HepG2 (cell line): ENCODE results near the gene MASP2. TPM values are rescaled to one million over a fixed set of nuclear protein-coding genes. Genes with fewer than 3 reads are reported as not detected.

ENCODE experiments used
- BRF2 ChIP-seq: sonication (generic); formaldehyde crosslinking; IDR thresholded peaks from 2 replicates; pipeline ENCODE4 v1.8.1; 2022; ENCODE audit warnings: mild to moderate bottlenecking, missing genetic modification reagents
- CBX5 ChIP-seq: sonication (generic); formaldehyde crosslinking; IDR thresholded peaks from 2 replicates; pipeline ENCODE4 v1.4.0; 2020; ENCODE audit warnings: missing genetic modification reagents, borderline replicate concordance
- ISL2 ChIP-seq: sonication (generic); formaldehyde crosslinking; IDR thresholded peaks from 2 replicates; pipeline ENCODE4 v1.5.0; 2020; ENCODE audit warnings: missing genetic modification reagents
- REPIN1 ChIP-seq: sonication (generic); formaldehyde crosslinking; IDR thresholded peaks from 2 replicates; pipeline ENCODE4 v1.8.0; 2022; ENCODE audit warnings: missing genetic modification reagents, low read depth, mild to moderate bottlenecking, borderline replicate concordance
- SRSF4 ChIP-seq: fragments of 200-400 bp; formaldehyde crosslinking; IDR thresholded peaks from one replicate; pipeline ENCODE4 v1.6.1; 2018; ENCODE audit warnings: mild to moderate bottlenecking, low read depth, low read length, moderate library complexity; ENCODE audit not compliant: poor library complexity, severe bottlenecking
- U2AF1 ChIP-seq: fragments of 200-400 bp; formaldehyde crosslinking; optimal IDR thresholded peaks from 2 replicates; pipeline ENCODE3; 2017; ENCODE audit warnings: mild to moderate bottlenecking, low read depth, low read length
- ZFAT ChIP-seq: sonication (generic); formaldehyde crosslinking; conservative IDR thresholded peaks from 2 replicates; pipeline ENCODE4 v1.8.1; 2023; ENCODE audit warnings: missing genetic modification reagents, inconsistent platforms
- ZNF232 ChIP-seq: sonication (generic); formaldehyde crosslinking; IDR thresholded peaks from 2 replicates; pipeline ENCODE4 v1.4.0; 2020; ENCODE audit warnings: missing genetic modification reagents, borderline replicate concordance
- ZNF350 ChIP-seq: sonication (generic); formaldehyde crosslinking; IDR thresholded peaks from 2 replicates; pipeline ENCODE4 v1.4.0; 2020; ENCODE audit warnings: mild to moderate bottlenecking, low read depth, missing genetic modification reagents, borderline replicate concordance
- ZNF567 ChIP-seq: sonication (generic); formaldehyde crosslinking; IDR thresholded peaks from 2 replicates; pipeline ENCODE4 v1.8.1; 2023; ENCODE audit warnings: mild to moderate bottlenecking, missing genetic modification reagents, borderline replicate concordance
- ZNF572 ChIP-seq: sonication (generic); formaldehyde crosslinking; IDR thresholded peaks from 2 replicates; pipeline ENCODE4 v1.5.1; 2020; ENCODE audit warnings: mild to moderate bottlenecking, missing genetic modification reagents
- polyA plus RNA-seq, 8 experiments: library from polyadenylated mRNA; depleted of rRNA in 3 of 8; stranded (reverse) in 7 of 8; unstranded in 1 of 8; fragments of >200 nt; fragmentation: Illumina TruSeq in 4 of 8; extraction: Trizol in 4 of 8; gene quantifications; 2 replicates each; pipeline versions ENCODE4 v1.2.1 to v1.2.3, GENCODE V29; 2011 to 2016; ENCODE audit warnings: low read depth in 4 of 8, missing spikeins in 1 of 8, mixed read lengths in 1 of 8; ENCODE audit not compliant: insufficient read depth in 1 of 8
- total RNA-seq, 5 experiments: library from RNA; depleted of rRNA; stranded (reverse); fragments of >200 nt; fragmentation: Illumina TruSeq; extraction: Trizol; gene quantifications; 2 replicates each; pipeline ENCODE4 v1.2.3, GENCODE V29; 2016; ENCODE audit warnings: low read depth in 1 of 5
- TF ChIP-seq, protein P1 (sequence below): IDR thresholded peaks from 2 replicates; pipeline ENCODE4 v1.4.0; 2020; ENCODE audit warnings: mild to moderate bottlenecking, missing genetic modification reagents
- TF ChIP-seq, protein P2 (sequence below): sonication (generic); formaldehyde crosslinking; IDR thresholded peaks from 2 replicates; pipeline ENCODE4 v1.9.0; 2022; ENCODE audit warnings: missing genetic modification reagents, mild to moderate bottlenecking, borderline replicate concordance
- TF ChIP-seq, protein P3 (sequence below): sonication (generic); formaldehyde crosslinking; IDR thresholded peaks from 2 replicates; pipeline ENCODE4 v1.4.0; 2020; ENCODE audit warnings: missing genetic modification reagents, borderline replicate concordance
- TF ChIP-seq, protein P4 (sequence below): IDR thresholded peaks from 2 replicates; pipeline ENCODE4 v1.6.1; 2018; ENCODE audit warnings: missing genetic modification reagents
- TF ChIP-seq, protein P5 (sequence below): sonication (generic); formaldehyde crosslinking; IDR thresholded peaks from 2 replicates; pipeline ENCODE4 v1.5.1; 2020; ENCODE audit warnings: missing genetic modification reagents, mild to moderate bottlenecking, borderline replicate concordance

The MASP2 gene
- total and polyA plus RNA-seq, 2 of the 13 experiments (the other 11 are each of a cell fraction or from before 2014, with no cell fraction given) = 7.1 to 11.8 TPM

GRCh38 chr1:10979483-10979920 lies 67.5 kb downstream of the MASP2 start (continued):
- TF ChIP-seq, protein P1, sequence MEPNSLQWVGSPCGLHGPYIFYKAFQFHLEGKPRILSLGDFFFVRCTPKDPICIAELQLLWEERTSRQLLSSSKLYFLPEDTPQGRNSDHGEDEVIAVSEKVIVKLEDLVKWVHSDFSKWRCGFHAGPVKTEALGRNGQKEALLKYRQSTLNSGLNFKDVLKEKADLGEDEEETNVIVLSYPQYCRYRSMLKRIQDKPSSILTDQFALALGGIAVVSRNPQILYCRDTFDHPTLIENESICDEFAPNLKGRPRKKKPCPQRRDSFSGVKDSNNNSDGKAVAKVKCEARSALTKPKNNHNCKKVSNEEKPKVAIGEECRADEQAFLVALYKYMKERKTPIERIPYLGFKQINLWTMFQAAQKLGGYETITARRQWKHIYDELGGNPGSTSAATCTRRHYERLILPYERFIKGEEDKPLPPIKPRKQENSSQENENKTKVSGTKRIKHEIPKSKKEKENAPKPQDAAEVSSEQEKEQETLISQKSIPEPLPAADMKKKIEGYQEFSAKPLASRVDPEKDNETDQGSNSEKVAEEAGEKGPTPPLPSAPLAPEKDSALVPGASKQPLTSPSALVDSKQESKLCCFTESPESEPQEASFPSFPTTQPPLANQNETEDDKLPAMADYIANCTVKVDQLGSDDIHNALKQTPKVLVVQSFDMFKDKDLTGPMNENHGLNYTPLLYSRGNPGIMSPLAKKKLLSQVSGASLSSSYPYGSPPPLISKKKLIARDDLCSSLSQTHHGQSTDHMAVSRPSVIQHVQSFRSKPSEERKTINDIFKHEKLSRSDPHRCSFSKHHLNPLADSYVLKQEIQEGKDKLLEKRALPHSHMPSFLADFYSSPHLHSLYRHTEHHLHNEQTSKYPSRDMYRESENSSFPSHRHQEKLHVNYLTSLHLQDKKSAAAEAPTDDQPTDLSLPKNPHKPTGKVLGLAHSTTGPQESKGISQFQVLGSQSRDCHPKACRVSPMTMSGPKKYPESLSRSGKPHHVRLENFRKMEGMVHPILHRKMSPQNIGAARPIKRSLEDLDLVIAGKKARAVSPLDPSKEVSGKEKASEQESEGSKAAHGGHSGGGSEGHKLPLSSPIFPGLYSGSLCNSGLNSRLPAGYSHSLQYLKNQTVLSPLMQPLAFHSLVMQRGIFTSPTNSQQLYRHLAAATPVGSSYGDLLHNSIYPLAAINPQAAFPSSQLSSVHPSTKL = peak; percentile 48
- TF ChIP-seq, protein P2, sequence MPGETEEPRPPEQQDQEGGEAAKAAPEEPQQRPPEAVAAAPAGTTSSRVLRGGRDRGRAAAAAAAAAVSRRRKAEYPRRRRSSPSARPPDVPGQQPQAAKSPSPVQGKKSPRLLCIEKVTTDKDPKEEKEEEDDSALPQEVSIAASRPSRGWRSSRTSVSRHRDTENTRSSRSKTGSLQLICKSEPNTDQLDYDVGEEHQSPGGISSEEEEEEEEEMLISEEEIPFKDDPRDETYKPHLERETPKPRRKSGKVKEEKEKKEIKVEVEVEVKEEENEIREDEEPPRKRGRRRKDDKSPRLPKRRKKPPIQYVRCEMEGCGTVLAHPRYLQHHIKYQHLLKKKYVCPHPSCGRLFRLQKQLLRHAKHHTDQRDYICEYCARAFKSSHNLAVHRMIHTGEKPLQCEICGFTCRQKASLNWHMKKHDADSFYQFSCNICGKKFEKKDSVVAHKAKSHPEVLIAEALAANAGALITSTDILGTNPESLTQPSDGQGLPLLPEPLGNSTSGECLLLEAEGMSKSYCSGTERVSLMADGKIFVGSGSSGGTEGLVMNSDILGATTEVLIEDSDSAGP = no peak
- TF ChIP-seq ZNF350 (CRISPR knock-in tag) (no peak; the same call in 1 of the 2 replicates), U2AF1 (no peak), ISL2 (CRISPR knock-in tag) (0 out of 2 replicates have a peak, but pooled peaks have one; percentile 38), SRSF4 (no peak), ZFAT (CRISPR knock-in tag) (no peak), ZNF232 (CRISPR knock-in tag) (no peak), ZNF567 (0 out of 2 replicates have a peak, but pooled peaks have one; percentile 52), REPIN1 (CRISPR knock-in tag) (no peak), ZNF572 (CRISPR knock-in tag) (no peak), BRF2 (CRISPR knock-in tag) (no peak), CBX5 (CRISPR knock-in tag) (no peak; the same call in 1 of the 2 replicates)
- TF ChIP-seq, protein P3, sequence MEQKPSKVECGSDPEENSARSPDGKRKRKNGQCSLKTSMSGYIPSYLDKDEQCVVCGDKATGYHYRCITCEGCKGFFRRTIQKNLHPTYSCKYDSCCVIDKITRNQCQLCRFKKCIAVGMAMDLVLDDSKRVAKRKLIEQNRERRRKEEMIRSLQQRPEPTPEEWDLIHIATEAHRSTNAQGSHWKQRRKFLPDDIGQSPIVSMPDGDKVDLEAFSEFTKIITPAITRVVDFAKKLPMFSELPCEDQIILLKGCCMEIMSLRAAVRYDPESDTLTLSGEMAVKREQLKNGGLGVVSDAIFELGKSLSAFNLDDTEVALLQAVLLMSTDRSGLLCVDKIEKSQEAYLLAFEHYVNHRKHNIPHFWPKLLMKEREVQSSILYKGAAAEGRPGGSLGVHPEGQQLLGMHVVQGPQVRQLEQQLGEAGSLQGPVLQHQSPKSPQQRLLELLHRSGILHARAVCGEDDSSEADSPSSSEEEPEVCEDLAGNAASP (CRISPR knock-in tag) = peak; percentile 94; the same call in 1 of the 2 replicates
- TF ChIP-seq, protein P4, sequence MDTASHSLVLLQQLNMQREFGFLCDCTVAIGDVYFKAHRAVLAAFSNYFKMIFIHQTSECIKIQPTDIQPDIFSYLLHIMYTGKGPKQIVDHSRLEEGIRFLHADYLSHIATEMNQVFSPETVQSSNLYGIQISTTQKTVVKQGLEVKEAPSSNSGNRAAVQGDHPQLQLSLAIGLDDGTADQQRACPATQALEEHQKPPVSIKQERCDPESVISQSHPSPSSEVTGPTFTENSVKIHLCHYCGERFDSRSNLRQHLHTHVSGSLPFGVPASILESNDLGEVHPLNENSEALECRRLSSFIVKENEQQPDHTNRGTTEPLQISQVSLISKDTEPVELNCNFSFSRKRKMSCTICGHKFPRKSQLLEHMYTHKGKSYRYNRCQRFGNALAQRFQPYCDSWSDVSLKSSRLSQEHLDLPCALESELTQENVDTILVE = no peak
- TF ChIP-seq, protein P5, sequence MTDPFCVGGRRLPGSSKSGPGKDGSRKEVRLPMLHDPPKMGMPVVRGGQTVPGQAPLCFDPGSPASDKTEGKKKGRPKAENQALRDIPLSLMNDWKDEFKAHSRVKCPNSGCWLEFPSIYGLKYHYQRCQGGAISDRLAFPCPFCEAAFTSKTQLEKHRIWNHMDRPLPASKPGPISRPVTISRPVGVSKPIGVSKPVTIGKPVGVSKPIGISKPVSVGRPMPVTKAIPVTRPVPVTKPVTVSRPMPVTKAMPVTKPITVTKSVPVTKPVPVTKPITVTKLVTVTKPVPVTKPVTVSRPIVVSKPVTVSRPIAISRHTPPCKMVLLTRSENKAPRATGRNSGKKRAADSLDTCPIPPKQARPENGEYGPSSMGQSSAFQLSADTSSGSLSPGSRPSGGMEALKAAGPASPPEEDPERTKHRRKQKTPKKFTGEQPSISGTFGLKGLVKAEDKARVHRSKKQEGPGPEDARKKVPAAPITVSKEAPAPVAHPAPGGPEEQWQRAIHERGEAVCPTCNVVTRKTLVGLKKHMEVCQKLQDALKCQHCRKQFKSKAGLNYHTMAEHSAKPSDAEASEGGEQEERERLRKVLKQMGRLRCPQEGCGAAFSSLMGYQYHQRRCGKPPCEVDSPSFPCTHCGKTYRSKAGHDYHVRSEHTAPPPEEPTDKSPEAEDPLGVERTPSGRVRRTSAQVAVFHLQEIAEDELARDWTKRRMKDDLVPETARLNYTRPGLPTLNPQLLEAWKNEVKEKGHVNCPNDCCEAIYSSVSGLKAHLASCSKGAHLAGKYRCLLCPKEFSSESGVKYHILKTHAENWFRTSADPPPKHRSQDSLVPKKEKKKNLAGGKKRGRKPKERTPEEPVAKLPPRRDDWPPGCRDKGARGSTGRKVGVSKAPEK (CRISPR knock-in tag) = no peak
